ENCODE results near the gene TMEM88. TPM values are rescaled to one million over a fixed set of nuclear protein-coding genes. Genes with fewer than 3 reads are reported as not detected.

Gene TMEM88
- total and polyA plus RNA-seq, 2 of the 13 experiments (the other 11 are each of a cell fraction or from before 2014, with no cell fraction given) = 0.31 to 0.66 TPM

DNA sequence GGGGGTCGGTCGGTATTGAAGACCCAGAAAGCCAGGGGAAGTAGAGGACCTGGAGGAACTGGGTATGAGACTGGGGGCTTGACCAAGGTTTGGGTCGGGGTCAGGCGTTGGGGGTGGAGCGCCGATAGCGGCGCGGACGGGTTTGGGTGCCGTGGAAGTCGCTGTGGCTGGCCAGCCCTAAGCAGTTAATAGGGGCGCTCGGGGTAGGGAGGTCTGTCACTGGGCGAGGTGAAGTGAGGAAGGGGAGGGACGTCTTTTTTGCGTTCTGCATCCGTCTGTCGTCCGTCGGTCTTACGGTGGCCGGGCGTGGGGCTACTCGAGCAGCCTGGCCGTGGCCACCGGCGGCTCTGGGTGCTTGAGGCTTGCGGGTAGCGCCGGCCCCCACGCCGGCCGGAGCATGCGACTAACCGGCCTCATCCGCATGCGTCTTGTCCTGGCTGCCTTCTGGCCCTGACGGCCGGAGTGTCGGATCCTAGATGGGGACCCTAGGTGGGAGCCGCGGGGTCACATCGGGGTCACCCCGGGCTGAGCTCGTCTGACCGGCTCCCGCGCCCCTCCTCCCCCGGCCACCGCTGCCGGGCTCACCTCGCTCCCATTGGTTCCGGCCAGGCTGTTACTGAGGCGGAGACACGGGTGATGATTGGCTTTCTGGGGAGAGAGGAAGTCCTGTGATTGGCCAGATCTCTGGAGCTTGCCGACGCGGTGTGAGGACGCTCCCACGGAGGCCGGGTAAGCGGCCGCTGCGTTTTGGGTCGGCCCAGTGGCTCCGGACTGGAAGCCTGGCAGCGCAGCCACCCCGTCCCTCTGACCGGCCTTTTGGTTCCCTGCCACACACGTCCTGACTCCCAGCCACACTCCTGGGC lies 10.3 kb upstream of the TMEM88 start (continued):
- TF ChIP-seq CCAR2 (optimal IDR thresholded peaks at IDR 0.05; ENCODE audit: low read depth, low read length) = no peak
- TF ChIP-seq PAX8 (CRISPR knock-in tag; IDR thresholded peaks at IDR 0.05; ENCODE audit: borderline replicate concordance) = 0 out of 2 replicates have a peak, but pooled peaks have one; percentile 58
- TF ChIP-seq HOXD1 (CRISPR knock-in tag; IDR thresholded peaks at IDR 0.05) = no peak
- peak; percentile 31; the same call in 1 of the 2 replicates for TF ChIP-seq ARID5B (CRISPR knock-in tag; IDR thresholded peaks at IDR 0.05)
- 0 out of 2 replicates have a peak, but pooled peaks have one; percentile 48 for TF ChIP-seq KMT2A (CRISPR knock-in tag; IDR thresholded peaks at IDR 0.05)
- TF ChIP-seq, protein P1, sequence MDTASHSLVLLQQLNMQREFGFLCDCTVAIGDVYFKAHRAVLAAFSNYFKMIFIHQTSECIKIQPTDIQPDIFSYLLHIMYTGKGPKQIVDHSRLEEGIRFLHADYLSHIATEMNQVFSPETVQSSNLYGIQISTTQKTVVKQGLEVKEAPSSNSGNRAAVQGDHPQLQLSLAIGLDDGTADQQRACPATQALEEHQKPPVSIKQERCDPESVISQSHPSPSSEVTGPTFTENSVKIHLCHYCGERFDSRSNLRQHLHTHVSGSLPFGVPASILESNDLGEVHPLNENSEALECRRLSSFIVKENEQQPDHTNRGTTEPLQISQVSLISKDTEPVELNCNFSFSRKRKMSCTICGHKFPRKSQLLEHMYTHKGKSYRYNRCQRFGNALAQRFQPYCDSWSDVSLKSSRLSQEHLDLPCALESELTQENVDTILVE (CRISPR knock-in tag; IDR thresholded peaks at IDR 0.05) = peak; percentile 23; the same call in 1 of the 2 replicates
- TF ChIP-seq, protein P2, sequence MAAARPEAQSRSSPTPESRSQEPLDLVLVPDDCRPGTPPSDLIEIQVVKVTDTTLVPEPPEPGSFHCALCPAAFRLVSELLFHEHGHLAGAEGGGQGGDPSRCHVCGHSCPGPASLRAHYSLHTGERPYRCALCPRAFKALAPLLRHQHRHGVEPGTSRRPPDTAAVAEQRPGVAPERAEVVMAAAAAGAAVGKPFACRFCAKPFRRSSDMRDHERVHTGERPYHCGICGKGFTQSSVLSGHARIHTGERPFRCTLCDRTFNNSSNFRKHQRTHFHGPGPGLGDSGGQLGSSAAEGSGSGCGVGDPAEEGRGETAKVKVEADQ (CRISPR knock-in tag; IDR thresholded peaks at IDR 0.05; ENCODE audit: borderline replicate concordance) = no peak
- no peak for TF ChIP-seq SALL2 (CRISPR knock-in tag; IDR thresholded peaks at IDR 0.05)
- TF ChIP-seq NFKB2 (CRISPR knock-in tag; IDR thresholded peaks at IDR 0.05; ENCODE audit: borderline replicate concordance) = peak; percentile 64; the same call in 1 of the 2 replicates
- TF ChIP-seq ZNF563 (CRISPR knock-in tag; IDR thresholded peaks at IDR 0.05) = peak; percentile 35; the same call in 1 of the 2 replicates
- no peak for TF ChIP-seq ATF1 (CRISPR knock-in tag; IDR thresholded peaks at IDR 0.05)
- peak; percentile 58 for TF ChIP-seq SKI (IDR thresholded peaks at IDR 0.05; ENCODE audit: partially characterized antibody)
- no peak for TF ChIP-seq KLF13 (CRISPR knock-in tag; IDR thresholded peaks at IDR 0.05)
- 0 out of 2 replicates have a peak, but pooled peaks have one; percentile 1 for TF ChIP-seq ZNF788 (CRISPR knock-in tag; IDR thresholded peaks at IDR 0.05; ENCODE audit: borderline replicate concordance)
- peak; percentile 41 for TF ChIP-seq SALL1 (CRISPR knock-in tag; IDR thresholded peaks at IDR 0.05)
- no peak for TF ChIP-seq LCORL (IDR thresholded peaks at IDR 0.05)
- peak; percentile 31 for TF ChIP-seq LCORL (CRISPR knock-in tag; IDR thresholded peaks at IDR 0.05)
- TF ChIP-seq ZNF549 (CRISPR knock-in tag; IDR thresholded peaks at IDR 0.05) = no peak
- 0 out of 2 replicates have a peak, but pooled peaks have one; percentile 19 for TF ChIP-seq ZNF335 (CRISPR knock-in tag; IDR thresholded peaks at IDR 0.05)
- TF ChIP-seq ZNF776 (CRISPR knock-in tag; IDR thresholded peaks at IDR 0.05) = no peak
- peak; percentile 49; the same call in 1 of the 2 replicates for TF ChIP-seq CREM (IDR thresholded peaks at IDR 0.05)
- no peak for TF ChIP-seq CREM (CRISPR knock-in tag; IDR thresholded peaks at IDR 0.05)
- peak; percentile 83 for TF ChIP-seq SP2 (CRISPR knock-in tag; IDR thresholded peaks at IDR 0.05)
- 0 out of 2 replicates have a peak, but pooled peaks have one; percentile 33 for TF ChIP-seq DNMT1 (CRISPR knock-in tag; IDR thresholded peaks at IDR 0.05)
- peak; percentile 92 for TF ChIP-seq RFX5 (IDR thresholded peaks at IDR 0.05; ENCODE audit: low read depth, low read length)
- TF ChIP-seq RBFOX2 (IDR thresholded peaks at IDR 0.05; ENCODE audit: low read depth, low read length) = peak; percentile 90
- peak; percentile 69 for TF ChIP-seq RXRB (CRISPR knock-in tag; IDR thresholded peaks at IDR 0.05; ENCODE audit: borderline replicate concordance)

Measured in HepG2 (cell line).